ENCODE data around the gene BTBD16.

Gene BTBD16

GRCh38 chr10:122379537-122379936 lies 108.4 kb downstream of the BTBD16 start:
- DNase-seq (ENCODE audit: extremely low read depth, low read depth): no peak
- TF ChIP-seq CTCF (IDR thresholded peaks at IDR 0.05; ENCODE audit: low read depth, low read length, missing control alignments): no peak
- no peak overlapping the region for H3K4me3 ChIP-seq (replicated peaks; ENCODE audit: low read depth, low read length)

GRCh38 chr10:122380703-122381102 lies 109.6 kb downstream of the BTBD16 start:
- DNase-seq (ENCODE audit: extremely low read depth, low read depth): no peak
- H3K4me3 ChIP-seq (replicated peaks; ENCODE audit: low read depth, low read length): no peak overlapping the region
- TF ChIP-seq CTCF (IDR thresholded peaks at IDR 0.05; ENCODE audit: low read depth, low read length, missing control alignments): no peak

- no peak overlapping the region for H3K4me3 ChIP-seq (replicated peaks; ENCODE audit: low read depth, low read length)
- TF ChIP-seq CTCF (IDR thresholded peaks at IDR 0.05; ENCODE audit: low read depth, low read length, missing control alignments): no peak
- no peak for DNase-seq (ENCODE audit: extremely low read depth, low read depth)
Observed at GRCh38 chr10:122381680-122382079, 110.6 kb downstream of the BTBD16 start.

GRCh38 chr10:122386514-122386913 lies 115.4 kb downstream of the BTBD16 start:
- TF ChIP-seq CTCF (IDR thresholded peaks at IDR 0.05; ENCODE audit: low read depth, low read length, missing control alignments): no peak
- no peak overlapping the region for H3K4me3 ChIP-seq (replicated peaks; ENCODE audit: low read depth, low read length)
- DNase-seq (ENCODE audit: extremely low read depth, low read depth): no peak

- DNase-seq (ENCODE audit: extremely low read depth, low read depth): no peak
Observed at GRCh38 chr10:122387572-122387971, 116.5 kb downstream of the BTBD16 start.

More at GRCh38 chr10:122387572-122387971, 116.5 kb downstream of the BTBD16 start:
- H3K4me3 ChIP-seq (replicated peaks; ENCODE audit: low read depth, low read length): no peak overlapping the region
- no peak for TF ChIP-seq CTCF (IDR thresholded peaks at IDR 0.05; ENCODE audit: low read depth, low read length, missing control alignments)

All from HFF-Myc (cell line).